Aorta (tissue), 5 donors: Measurements from ENCODE around the gene ADIRF. TPM values are rescaled to one million over a fixed set of nuclear protein-coding genes. Genes with fewer than 3 reads are reported as not detected.
"Not testable (repeated sequence)": the region's sequence is repeated elsewhere in the genome, so short reads cannot be mapped to it uniquely, and the experiment has no call there.

Experiments used
- ATAC-seq: fragments of 200-7000 bp; cut with Tn5 transposase; one replicate; pipeline ENCODE4 v1.9.1; 2022; ENCODE audit warnings: moderate library complexity; ENCODE audit not compliant: low FRiP score
- DNase-seq, 2 donors: peaks; one replicate each; pipeline ENCODE4 v3.0.0-alpha.2; 2020
- H3K27ac ChIP-seq, 2 donors: one replicate each; pipeline ENCODE4 v1.5.1; 2013; ENCODE audit warnings: low read length in 2 of 2, mild to moderate bottlenecking in 2 of 2, moderate library complexity in 2 of 2, control low read depth in 1 of 2, inconsistent platforms in 1 of 2, low read depth in 1 of 2
- H3K27me3 ChIP-seq, 2 donors: one replicate each; pipeline ENCODE4 v1.6.1; 2013; ENCODE audit warnings: control low read depth in 1 of 2, low read length in 1 of 2, mild to moderate bottlenecking in 1 of 2, moderate library complexity in 1 of 2; ENCODE audit not compliant: insufficient read depth in 2 of 2, control insufficient read depth in 1 of 2
- H3K36me3 ChIP-seq, 2 donors: one replicate each; pipeline ENCODE4 v1.6.1; 2013; ENCODE audit warnings: control low read depth in 1 of 2, low read length in 1 of 2, mild to moderate bottlenecking in 1 of 2; ENCODE audit not compliant: insufficient read depth in 2 of 2, control insufficient read depth in 1 of 2
- H3K4me1 ChIP-seq, 2 donors: one replicate each; pipeline ENCODE4 v1.6.1; 2013; ENCODE audit warnings: low read length in 2 of 2, control low read depth in 1 of 2, mild to moderate bottlenecking in 1 of 2, moderate library complexity in 1 of 2; ENCODE audit not compliant: insufficient read depth in 2 of 2, control insufficient read depth in 1 of 2
- H3K4me3 ChIP-seq, 2 donors: one replicate each; pipeline ENCODE4 v1.5.1; 2013; ENCODE audit warnings: low read length in 2 of 2, control low read depth in 1 of 2, mild to moderate bottlenecking in 1 of 2
- H3K9me3 ChIP-seq: one replicate; pipeline ENCODE4 v1.6.1; 2013; ENCODE audit warnings: mild to moderate bottlenecking, low read length; ENCODE audit not compliant: control insufficient read depth
- WGBS, 2 donors: extraction: QIAGEN DNeasy Blood & Tissue Kit; methylation state at CpG; one replicate each; pipeline ENCODE4 v1.1.7; 2013; 5-methylcytosine and 5-hydroxymethylcytosine counted together
- intact Hi-C, 2 donors: fragments of 100-400 bp; cut with DNase I; formaldehyde crosslinking; loops; one replicate each; pipeline versions ENCODE4 v1.14.2 to v1.15.0; 2022
- polyA plus RNA-seq, 2 donors: library from polyadenylated mRNA; stranded (reverse); fragments of 200-250 nt; gene quantifications; one replicate each; pipeline ENCODE4 v1.2.3, GENCODE V29; 2013
- total RNA-seq, 2 donors: library from RNA; stranded (reverse); fragmentation: NEBNext Ultra II Directional; extraction: Animal tissue kit (Norgen Biotek cat#: 25700); gene quantifications; one replicate each; pipeline ENCODE4 v1.2.1, GENCODE V29; 2021
- donor health status: healthy with polysubstance abuse.
- donor health status: Bipolar disorder and iron deficiency.
- donor health status: DM: no; HTN: no; CAD: no.
- donor health status: DM: no; HTN: no; CAD: no.
- donor health status: DM: yes; HTN: yes; CAD: no.

ADIRF gene
- total and polyA plus RNA-seq, 4 donors: 520 to 1,837 (median 701) TPM

DNA sequence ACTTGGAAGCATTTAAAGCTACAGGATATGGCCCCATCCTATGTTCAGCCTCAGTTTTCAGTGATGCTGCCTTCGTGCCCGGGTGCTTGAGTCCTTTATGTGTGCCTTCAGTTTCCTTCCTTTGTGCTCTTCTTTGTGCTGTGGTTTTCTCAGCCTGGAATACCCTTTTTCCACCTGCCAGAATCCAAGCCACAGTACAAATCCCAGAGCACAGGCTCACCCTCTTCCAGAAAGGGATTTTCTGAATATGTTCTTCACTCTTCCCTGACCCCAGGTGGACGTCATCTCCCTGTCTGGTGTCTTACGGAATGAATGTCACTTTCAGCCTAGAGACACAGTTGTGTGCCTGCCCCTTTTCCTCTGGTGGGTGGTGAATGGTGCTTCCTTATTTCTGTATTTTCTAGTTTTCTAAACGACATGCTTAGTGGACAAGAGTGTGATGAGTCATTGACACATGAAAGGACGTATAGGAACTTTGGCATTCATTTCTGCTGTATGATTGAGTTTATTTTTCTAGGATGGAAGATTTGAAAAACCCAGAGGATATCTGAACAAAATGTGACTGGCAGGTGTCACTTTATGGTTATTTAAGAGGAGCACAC, 31.6 kb downstream of the ADIRF start:
- WGBS, 2 donors: 77 to 78% methylated on average over 6 of the region's 6 CpGs

GRCh38 chr10:87000491-87000890, 32.2 kb downstream of the ADIRF start:
- Histone ChIP-seq H3K4me1 (no peaks in the 10 kb centered on the region), H3K27ac (no peak overlapping the region), H3K4me3 (no peak overlapping the region), H3K9me3 (no peaks in the 10 kb centered on the region), H3K27me3 (no peaks in the 10 kb centered on the region), H3K36me3 (no peaks in the 10 kb centered on the region)
- no peak for ATAC-seq
- 71 to 74% methylated on average over 3 of the region's 3 CpGs for WGBS, 2 donors
- intact Hi-C loops: no loop called here
- DNase-seq: no peak

More for the DNA sequence above, 31.6 kb downstream of the ADIRF start:
- DNase-seq, ATAC-seq, H3K36me3 ChIP-seq, H3K9me3 ChIP-seq, intact Hi-C loops, H3K27ac ChIP-seq, H3K27me3 ChIP-seq, H3K4me1 ChIP-seq, H3K4me3 ChIP-seq: not testable (repeated sequence)

GRCh38 chr10:87007124-87007523, 38.8 kb downstream of the ADIRF start:
- H3K27me3 ChIP-seq, ATAC-seq, H3K27ac ChIP-seq, H3K4me1 ChIP-seq, H3K4me3 ChIP-seq, H3K36me3 ChIP-seq, DNase-seq, H3K9me3 ChIP-seq, intact Hi-C loops: not testable (repeated sequence)
- WGBS, 2 donors: 52% methylated on average over 1 of the region's 1 CpG; no CpG with 5 or more reads in 1 of the 2 donors

DNA sequence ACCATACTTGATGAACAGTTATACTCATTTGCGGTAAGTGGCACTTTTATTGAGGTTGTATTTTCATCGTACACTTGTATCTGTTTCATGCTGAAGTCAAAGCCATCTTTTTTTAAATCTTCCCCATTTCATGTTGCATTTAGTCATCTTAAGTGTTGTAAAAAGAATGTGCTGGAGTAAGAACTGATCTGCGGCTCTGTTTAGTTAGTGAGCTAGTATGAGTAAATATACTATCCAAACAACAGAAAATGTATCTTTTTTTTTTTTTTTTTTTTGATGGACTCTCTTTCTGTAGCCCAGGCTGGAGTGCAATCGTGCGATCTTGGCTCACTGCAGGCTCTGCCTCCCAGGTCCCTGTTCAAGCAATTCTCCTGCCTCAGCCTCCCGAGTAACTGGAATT, 39.4 kb downstream of the ADIRF start:
- DNase-seq, intact Hi-C loops, H3K27ac ChIP-seq, ATAC-seq, H3K4me3 ChIP-seq, H3K9me3 ChIP-seq, H3K27me3 ChIP-seq, H3K4me1 ChIP-seq, H3K36me3 ChIP-seq: not testable (repeated sequence)
- WGBS, 2 donors: 90 to 92% methylated on average over 6 of the region's 6 CpGs

GRCh38 chr10:87008303-87008702, 40.0 kb downstream of the ADIRF start:
- H3K4me1 ChIP-seq, DNase-seq, H3K4me3 ChIP-seq, H3K27ac ChIP-seq, intact Hi-C loops, H3K27me3 ChIP-seq, H3K36me3 ChIP-seq, H3K9me3 ChIP-seq, ATAC-seq: not testable (repeated sequence)
- WGBS, 2 donors: 96 to 97% methylated on average over 7 of the region's 7 CpGs

DNA sequence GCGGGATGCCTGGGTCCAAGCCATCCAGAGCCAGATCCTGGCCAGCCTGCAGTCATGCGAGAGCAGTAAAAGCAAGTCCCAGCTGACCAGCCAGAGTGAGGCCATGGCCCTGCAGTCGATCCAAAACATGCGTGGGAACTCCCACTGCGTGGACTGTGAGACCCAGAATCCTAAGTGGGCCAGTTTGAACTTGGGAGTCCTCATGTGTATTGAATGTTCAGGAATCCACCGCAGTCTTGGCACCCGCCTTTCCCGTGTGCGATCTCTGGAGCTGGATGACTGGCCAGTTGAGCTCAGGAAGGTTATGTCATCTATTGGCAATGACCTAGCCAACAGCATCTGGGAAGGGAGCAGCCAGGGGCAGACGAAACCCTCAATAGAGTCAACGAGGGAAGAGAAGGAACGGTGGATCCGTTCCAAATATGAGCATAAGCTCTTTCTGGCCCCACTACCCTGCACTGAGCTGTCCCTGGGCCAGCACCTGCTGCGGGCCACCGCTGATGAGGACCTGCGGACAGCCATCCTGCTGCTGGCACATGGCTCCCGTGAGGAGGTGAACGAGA, 40.9 kb downstream of the ADIRF start:
- H3K36me3 ChIP-seq, H3K4me1 ChIP-seq, H3K4me3 ChIP-seq, intact Hi-C loops, ATAC-seq, H3K27me3 ChIP-seq, H3K9me3 ChIP-seq, H3K27ac ChIP-seq, DNase-seq: not testable (repeated sequence)
- WGBS, 2 donors: 88 to 90% methylated on average over 17 to 18 of the region's 18 CpGs

GRCh38 chr10:87013528-87013927, 45.2 kb downstream of the ADIRF start:
- WGBS, 2 donors: 19 to 39% methylated on average over 3 of the region's 3 CpGs

DNA sequence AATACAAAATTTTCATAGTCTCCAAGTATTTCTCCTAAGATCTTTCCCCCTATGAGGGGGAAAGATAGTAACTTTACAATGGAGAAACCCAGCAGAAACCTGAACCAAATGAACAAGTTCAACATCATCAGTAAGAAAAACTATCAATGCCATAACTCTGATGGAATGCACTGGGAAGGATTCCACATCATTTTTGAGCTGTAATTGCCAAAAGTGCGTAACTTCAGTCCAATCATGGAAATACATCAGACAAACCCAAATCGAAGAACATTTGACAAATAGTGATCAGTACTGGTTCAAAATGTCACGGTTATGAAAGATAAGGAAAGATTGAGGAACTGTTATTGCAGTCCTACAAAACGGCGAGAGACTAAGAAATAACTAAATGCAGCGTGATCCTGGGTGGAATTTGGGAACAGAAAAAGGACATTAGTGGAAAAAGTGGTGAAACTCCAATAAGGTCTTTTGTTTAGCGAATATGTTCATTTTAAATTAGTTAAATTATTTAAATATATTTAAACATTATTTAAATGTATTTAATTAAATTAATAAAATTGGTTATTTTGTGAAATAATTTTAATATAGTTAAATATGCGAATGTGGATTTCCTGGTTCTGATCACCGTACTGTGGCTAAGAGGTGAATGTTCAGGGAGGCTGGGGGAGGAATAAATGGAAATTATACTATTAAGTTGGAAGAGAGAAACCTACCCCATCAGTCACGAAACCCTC, 46.9 kb downstream of the ADIRF start:
- ATAC-seq, intact Hi-C loops, H3K4me3 ChIP-seq, H3K27me3 ChIP-seq, H3K36me3 ChIP-seq, H3K4me1 ChIP-seq, H3K27ac ChIP-seq, DNase-seq, H3K9me3 ChIP-seq: not testable (repeated sequence)
- WGBS, 2 donors: 40 to 52% methylated on average over 8 to 9 of the region's 10 CpGs

More at GRCh38 chr10:87013528-87013927, 45.2 kb downstream of the ADIRF start:
- H3K4me3 ChIP-seq, H3K4me1 ChIP-seq, H3K27me3 ChIP-seq, intact Hi-C loops, ATAC-seq, H3K36me3 ChIP-seq, DNase-seq, H3K27ac ChIP-seq, H3K9me3 ChIP-seq: not testable (repeated sequence)

GRCh38 chr10:87018127-87018526, 49.8 kb downstream of the ADIRF start:
- ATAC-seq, H3K9me3 ChIP-seq, DNase-seq, H3K27me3 ChIP-seq, H3K4me3 ChIP-seq, H3K36me3 ChIP-seq, H3K4me1 ChIP-seq, intact Hi-C loops, H3K27ac ChIP-seq: not testable (repeated sequence)
- 80 to 84% methylated on average over 6 of the region's 6 CpGs for WGBS, 2 donors
